GM12874 (cell line): ENCODE results near the gene STX11.

ENCODE experiments used
- CTCF ChIP-seq: IDR thresholded peaks from 2 replicates; pipeline ENCODE4 v1.5.1; 2011; ENCODE audit warnings: low read depth, mild to moderate bottlenecking, control low read depth, low read length, moderate library complexity; ENCODE audit not compliant: insufficient read depth

STX11 gene

GRCh38 chr6:144195671-144196270 is 45.5 kb downstream of the STX11 start:
- TF ChIP-seq CTCF: no peak

DNA sequence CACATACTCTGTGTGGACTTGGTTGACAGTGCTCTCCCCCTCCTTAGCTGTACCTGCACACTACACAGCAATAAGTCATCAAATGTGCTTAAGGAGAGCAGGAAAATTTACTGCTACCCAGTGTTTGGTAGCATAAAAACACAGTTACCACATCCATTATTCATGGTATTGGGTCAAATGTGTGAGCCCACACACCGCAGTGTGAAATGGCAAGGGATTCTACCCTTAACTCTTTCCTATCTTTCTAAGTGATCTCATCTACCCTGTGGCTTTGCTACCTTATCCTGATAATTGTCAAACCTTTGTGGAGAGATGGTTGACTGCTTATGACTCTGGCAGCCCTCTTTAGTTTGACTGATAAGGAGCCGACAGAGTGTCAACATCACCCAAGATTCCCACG is 47.6 kb downstream of the STX11 start:
- no peak for TF ChIP-seq CTCF

DNA sequence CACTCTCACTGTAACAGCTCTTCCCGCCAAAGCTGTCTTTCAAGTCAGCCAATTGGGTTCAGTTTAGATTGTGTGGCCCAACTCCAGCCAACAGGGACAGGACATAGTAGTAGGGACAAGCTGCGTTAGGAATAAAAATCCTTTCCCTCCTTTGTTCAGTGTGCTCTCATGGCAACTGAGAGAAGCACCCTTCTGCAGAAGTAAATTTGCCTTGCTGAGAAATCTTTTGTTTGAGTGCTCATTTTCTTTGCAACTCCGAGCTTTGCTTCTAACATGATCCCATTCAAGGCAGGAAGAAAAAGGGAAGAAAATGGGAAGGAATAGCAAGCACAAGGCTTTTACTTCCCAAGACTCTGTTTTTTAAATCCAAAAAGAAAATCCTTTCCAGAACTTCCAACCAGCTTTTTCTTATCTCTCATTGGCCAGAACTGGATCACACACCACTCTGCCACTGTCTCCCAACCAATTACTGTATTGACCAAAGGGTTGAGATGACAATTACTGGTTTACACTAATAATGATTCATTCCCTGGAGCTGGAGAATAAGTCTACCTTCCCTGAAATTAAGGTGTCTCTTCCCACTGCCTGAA is 52.7 kb downstream of the STX11 start:
- no peak for TF ChIP-seq CTCF

DNA sequence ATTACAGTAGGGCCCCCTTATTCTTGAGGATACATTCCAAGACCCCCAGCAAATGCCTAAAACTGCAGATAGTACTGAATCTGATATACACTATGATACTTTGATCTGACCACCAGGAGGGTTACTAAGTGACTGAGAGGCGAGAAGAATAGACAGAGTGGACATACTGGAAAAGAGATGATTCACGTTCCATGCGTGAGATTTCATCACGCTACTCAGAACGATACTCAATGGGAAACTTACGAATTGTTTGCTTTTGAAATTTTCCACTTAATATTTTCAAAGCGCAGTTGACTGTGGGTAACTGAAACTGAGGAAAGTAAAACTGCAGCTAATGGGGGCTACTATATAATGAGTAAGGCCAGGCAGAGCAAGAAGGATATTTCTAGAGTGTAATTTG is 60.8 kb downstream of the STX11 start:
- no peak for TF ChIP-seq CTCF

GRCh38 chr6:144213315-144213714 is 63.0 kb downstream of the STX11 start:
- no peak for TF ChIP-seq CTCF

DNA sequence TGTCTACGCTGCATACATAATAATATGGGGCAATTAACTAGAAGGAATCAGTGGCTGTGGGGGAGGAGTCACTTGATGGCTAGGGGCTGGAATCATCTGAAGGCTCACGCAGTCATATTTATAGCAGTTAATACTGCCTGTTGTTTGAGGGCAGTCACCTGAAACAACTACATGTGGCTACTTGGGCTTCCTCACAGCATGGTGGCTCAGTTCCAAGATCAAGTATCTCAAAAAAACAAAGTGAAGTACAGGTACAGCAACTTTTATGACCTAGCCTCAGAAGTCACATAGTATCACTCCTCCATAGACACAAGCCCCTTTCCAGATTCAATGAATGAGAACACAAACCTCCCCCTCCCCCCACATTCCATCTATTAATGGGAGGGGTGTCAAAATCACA is 63.7 kb downstream of the STX11 start:
- TF ChIP-seq CTCF: no peak

GRCh38 chr6:144214622-144215401 is 64.5 kb downstream of the STX11 start:
- no peak for TF ChIP-seq CTCF
